DND-41 (cell line): Measurements from ENCODE around the gene C14orf93.

Source experiments
- EZH2 ChIP-seq: IDR thresholded peaks from 3 replicates; pipeline ENCODE4 v1.6.1; 2012; ENCODE audit warnings: borderline replicate concordance, low read depth, mild to moderate bottlenecking, moderate library complexity, low read length, inconsistent platforms; ENCODE audit not compliant: severe bottlenecking
- TF ChIP-seq, protein P1 (sequence below): IDR thresholded peaks from 2 replicates; pipeline ENCODE4 v1.5.1; 2012; ENCODE audit warnings: borderline replicate concordance, low read length, moderate library complexity, mild to moderate bottlenecking; ENCODE audit not compliant: poor library complexity, severe bottlenecking; ENCODE audit errors: extremely low read depth

DNA sequence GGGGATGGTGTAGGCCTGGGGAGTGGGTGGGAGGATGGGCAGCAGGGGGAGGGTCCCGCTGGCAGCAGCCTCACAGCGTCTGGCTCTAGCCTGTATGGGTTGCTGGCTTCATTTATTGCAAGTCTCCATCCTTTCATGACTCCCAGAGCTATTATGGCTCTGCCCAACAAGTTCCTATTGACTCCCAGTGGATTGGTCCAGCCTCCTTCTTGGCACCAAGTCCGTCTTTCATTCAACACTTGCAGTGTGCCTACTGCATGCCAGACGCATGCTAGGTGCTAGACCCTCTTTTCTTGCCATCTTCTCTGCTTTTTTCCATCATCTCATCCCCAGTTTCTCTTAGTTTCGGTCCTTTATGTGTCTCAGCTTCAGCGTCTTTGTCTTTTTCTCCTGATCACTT lies 33.2 kb upstream of the C14orf93 start:
- TF ChIP-seq, protein P1, sequence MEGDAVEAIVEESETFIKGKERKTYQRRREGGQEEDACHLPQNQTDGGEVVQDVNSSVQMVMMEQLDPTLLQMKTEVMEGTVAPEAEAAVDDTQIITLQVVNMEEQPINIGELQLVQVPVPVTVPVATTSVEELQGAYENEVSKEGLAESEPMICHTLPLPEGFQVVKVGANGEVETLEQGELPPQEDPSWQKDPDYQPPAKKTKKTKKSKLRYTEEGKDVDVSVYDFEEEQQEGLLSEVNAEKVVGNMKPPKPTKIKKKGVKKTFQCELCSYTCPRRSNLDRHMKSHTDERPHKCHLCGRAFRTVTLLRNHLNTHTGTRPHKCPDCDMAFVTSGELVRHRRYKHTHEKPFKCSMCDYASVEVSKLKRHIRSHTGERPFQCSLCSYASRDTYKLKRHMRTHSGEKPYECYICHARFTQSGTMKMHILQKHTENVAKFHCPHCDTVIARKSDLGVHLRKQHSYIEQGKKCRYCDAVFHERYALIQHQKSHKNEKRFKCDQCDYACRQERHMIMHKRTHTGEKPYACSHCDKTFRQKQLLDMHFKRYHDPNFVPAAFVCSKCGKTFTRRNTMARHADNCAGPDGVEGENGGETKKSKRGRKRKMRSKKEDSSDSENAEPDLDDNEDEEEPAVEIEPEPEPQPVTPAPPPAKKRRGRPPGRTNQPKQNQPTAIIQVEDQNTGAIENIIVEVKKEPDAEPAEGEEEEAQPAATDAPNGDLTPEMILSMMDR = no peak
- TF ChIP-seq EZH2 = no peak
